Aorta (tissue), 5 donors: Measurements from ENCODE around the gene NUP210L. TPM values are rescaled to one million over a fixed set of nuclear protein-coding genes. Genes with fewer than 3 reads are reported as not detected.
A peak's percentile ranks its signal among the peaks of the same experiment; 100 is the strongest.
"Not testable (repeated sequence)": the region's sequence is repeated elsewhere in the genome, so short reads cannot be mapped to it uniquely, and the experiment has no call there.

Experiments
- ATAC-seq: fragments of 200-7000 bp; cut with Tn5 transposase; one replicate; pipeline ENCODE4 v1.9.1; 2022; ENCODE audit warnings: moderate library complexity; ENCODE audit not compliant: low FRiP score
- DNase-seq, 2 donors: peaks; one replicate each; pipeline ENCODE4 v3.0.0-alpha.2; 2020
- H3K27ac ChIP-seq, 2 donors: one replicate each; pipeline ENCODE4 v1.5.1; 2013; ENCODE audit warnings: low read length in 2 of 2, mild to moderate bottlenecking in 2 of 2, moderate library complexity in 2 of 2, control low read depth in 1 of 2, inconsistent platforms in 1 of 2, low read depth in 1 of 2
- H3K27me3 ChIP-seq, 2 donors: one replicate each; pipeline ENCODE4 v1.6.1; 2013; ENCODE audit warnings: control low read depth in 1 of 2, low read length in 1 of 2, mild to moderate bottlenecking in 1 of 2, moderate library complexity in 1 of 2; ENCODE audit not compliant: insufficient read depth in 2 of 2, control insufficient read depth in 1 of 2
- H3K36me3 ChIP-seq, 2 donors: one replicate each; pipeline ENCODE4 v1.6.1; 2013; ENCODE audit warnings: control low read depth in 1 of 2, low read length in 1 of 2, mild to moderate bottlenecking in 1 of 2; ENCODE audit not compliant: insufficient read depth in 2 of 2, control insufficient read depth in 1 of 2
- H3K4me1 ChIP-seq, 2 donors: one replicate each; pipeline ENCODE4 v1.6.1; 2013; ENCODE audit warnings: low read length in 2 of 2, control low read depth in 1 of 2, mild to moderate bottlenecking in 1 of 2, moderate library complexity in 1 of 2; ENCODE audit not compliant: insufficient read depth in 2 of 2, control insufficient read depth in 1 of 2
- H3K4me3 ChIP-seq, 2 donors: one replicate each; pipeline ENCODE4 v1.5.1; 2013; ENCODE audit warnings: low read length in 2 of 2, control low read depth in 1 of 2, mild to moderate bottlenecking in 1 of 2
- H3K9me3 ChIP-seq: one replicate; pipeline ENCODE4 v1.6.1; 2013; ENCODE audit warnings: mild to moderate bottlenecking, low read length; ENCODE audit not compliant: control insufficient read depth
- WGBS, 2 donors: extraction: QIAGEN DNeasy Blood & Tissue Kit; methylation state at CpG; one replicate each; pipeline ENCODE4 v1.1.7; 2013; 5-methylcytosine and 5-hydroxymethylcytosine counted together
- intact Hi-C, 2 donors: fragments of 100-400 bp; cut with DNase I; formaldehyde crosslinking; loops; one replicate each; pipeline versions ENCODE4 v1.14.2 to v1.15.0; 2022
- polyA plus RNA-seq, 2 donors: library from polyadenylated mRNA; stranded (reverse); fragments of 200-250 nt; gene quantifications; one replicate each; pipeline ENCODE4 v1.2.3, GENCODE V29; 2013
- total RNA-seq, 2 donors: library from RNA; stranded (reverse); fragmentation: NEBNext Ultra II Directional; extraction: Animal tissue kit (Norgen Biotek cat#: 25700); gene quantifications; one replicate each; pipeline ENCODE4 v1.2.1, GENCODE V29; 2021
- donor health status: healthy with polysubstance abuse.
- donor health status: Bipolar disorder and iron deficiency.
- donor health status: DM: no; HTN: no; CAD: no.
- donor health status: DM: no; HTN: no; CAD: no.
- donor health status: DM: yes; HTN: yes; CAD: no.

NUP210L gene
- total and polyA plus RNA-seq, 4 donors: 0.12 to 0.16 (median 0.15) TPM; not detected in 1

DNA sequence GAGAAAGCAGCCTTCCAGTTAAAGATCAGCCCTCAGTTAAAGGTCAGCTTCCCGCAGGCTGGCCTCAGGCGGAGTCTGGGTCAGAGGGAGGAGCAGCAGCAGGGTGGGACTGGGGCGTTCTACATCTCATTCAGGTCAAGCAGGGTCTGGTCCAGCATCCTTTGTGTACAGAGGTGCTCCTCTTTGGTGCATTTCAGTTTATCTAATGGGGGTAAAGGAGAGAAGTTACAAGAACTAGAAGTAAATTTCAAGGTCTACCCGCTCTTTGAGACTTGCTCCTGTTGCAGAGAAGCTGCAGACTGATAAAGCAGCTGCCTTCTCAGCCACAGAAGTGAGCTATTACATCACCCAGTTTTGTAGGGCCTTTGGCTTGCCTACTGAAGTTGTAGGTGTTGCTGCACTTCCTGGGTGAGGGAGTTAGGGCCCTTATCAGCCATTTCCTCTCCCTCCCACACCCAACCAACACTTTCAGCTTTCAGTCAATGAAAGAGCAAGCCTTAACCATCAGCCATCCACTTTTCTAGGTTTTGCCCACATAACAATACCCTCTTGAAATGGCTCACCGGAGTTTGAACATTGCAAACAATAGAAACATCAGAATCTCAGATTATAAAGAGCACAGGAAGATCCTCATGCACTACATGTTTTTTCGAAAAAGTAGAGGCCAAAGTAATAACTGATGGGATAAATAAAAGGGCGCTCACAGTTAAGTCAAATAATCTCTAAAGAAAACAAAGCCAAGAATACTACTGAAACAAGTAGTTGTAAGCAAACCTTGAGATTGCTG lies 2.8 kb upstream of the NUP210L start:
- Histone ChIP-seq H3K27ac (peak overlapping the region in 1 of 2 donors; percentile 52), H3K4me3 (no peak overlapping the region), H3K27me3 (no peaks in the 10 kb centered on the region), H3K36me3 (peaks cover 3% of the 10 kb centered on the region in 2 donors), H3K9me3 (no peaks in the 10 kb centered on the region), H3K4me1 (no peaks in the 10 kb centered on the region)
- ATAC-seq (no peak), DNase-seq (no peak)
- intact Hi-C loops: loop anchor here (10.0 kb wide), 1 partner anchor 153 kb away; no protein-coding TSS in a partner anchor
- WGBS, 2 donors: 77 to 78% methylated on average over 7 of the region's 7 CpGs

DNA sequence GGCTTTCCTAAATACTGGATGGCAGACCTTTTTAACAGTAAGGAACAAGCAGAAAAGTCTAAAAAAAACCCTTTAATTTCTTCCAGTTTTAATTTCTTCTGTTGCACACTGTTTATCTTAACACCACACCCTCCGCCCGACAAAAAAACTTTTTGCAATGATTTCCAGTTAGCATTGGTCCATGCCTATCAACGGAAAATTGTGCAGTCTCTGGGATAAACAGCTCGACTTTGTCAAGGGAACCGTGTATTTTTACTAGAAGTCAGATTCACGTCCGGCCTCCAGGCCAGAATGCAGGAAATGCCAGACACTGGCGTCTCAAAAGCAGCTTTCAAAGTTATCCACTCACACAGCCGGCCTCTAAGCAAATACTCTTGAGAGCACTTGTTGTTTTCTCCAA lies 378 bp upstream of the NUP210L start:
- WGBS, 2 donors: 2 to 3% methylated on average over 9 of the region's 9 CpGs
- no peaks in the 10 kb centered on the region for H3K4me1 ChIP-seq
- peak; percentile 81 for ATAC-seq
- H3K4me3 ChIP-seq: no peak overlapping the region
- intact Hi-C loops: loop anchor here (10.0 kb wide), 1 partner anchor 150 kb away; no protein-coding TSS in a partner anchor
- no peaks in the 10 kb centered on the region for H3K27me3 ChIP-seq
- no peak overlapping the region for H3K27ac ChIP-seq
- no peaks in the 10 kb centered on the region for H3K9me3 ChIP-seq
- peaks cover 0 to 3% of the 10 kb centered on the region in 2 donors for H3K36me3 ChIP-seq
- peak in 1 of 2 donors; percentile 72 for DNase-seq

DNA sequence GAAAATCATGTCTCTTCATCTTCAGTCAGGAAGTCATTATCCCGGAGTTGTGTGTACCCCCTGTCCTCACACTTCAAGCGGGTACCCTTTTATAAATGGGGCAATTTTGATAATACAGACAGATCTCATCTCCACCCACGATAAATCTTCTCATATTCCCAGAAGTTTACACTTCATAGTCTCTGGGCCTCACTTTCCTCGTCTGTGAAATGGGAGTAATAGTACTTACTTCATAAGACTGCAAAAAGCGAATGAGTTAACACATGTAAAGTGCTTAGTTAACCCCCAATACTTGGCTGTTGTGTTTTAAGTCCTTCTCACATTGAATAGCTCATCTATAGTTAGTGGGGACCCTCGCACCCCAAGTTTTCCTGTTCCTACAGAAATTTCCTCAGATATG lies 820 bp downstream of the NUP210L start:
- no peaks in the 10 kb centered on the region for H3K27me3 ChIP-seq
- 95 to 98% methylated on average over 6 of the region's 6 CpGs for WGBS, 2 donors
- peak overlapping the region in 1 of 2 donors; percentile 42 for H3K27ac ChIP-seq
- DNase-seq: no peak
- H3K4me3 ChIP-seq: no peak overlapping the region
- no peaks in the 10 kb centered on the region for H3K4me1 ChIP-seq
- intact Hi-C loops: loop anchor here (10.0 kb wide), 1 partner anchor 149 kb away; no protein-coding TSS in a partner anchor
- ATAC-seq: no peak
- peaks cover 0 to 3% of the 10 kb centered on the region in 2 donors for H3K36me3 ChIP-seq
- H3K9me3 ChIP-seq: no peaks in the 10 kb centered on the region

DNA sequence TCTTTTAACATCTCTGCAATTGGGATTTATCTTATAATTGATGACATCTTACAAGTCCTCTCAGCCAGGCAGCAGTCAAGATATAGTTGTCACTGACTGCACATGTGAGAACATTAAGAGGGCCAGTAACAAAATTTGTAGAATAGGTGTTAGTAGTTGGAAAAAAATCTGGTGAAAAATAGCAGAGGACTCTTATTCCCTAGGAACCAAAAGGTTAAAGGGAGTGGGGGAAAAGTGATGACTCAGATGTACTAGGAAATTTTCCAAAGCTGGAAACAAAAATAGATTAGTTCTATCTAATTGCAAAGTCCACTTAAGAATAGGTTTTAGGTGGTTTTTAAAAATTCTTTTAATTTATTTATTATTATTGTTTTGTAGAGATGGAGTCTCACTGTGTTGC lies 3.6 kb downstream of the NUP210L start:
- Histone ChIP-seq H3K27ac (no peak overlapping the region), H3K4me1 (no peaks in the 10 kb centered on the region), H3K27me3 (no peaks in the 10 kb centered on the region), H3K9me3 (no peaks in the 10 kb centered on the region), H3K36me3 (no peaks in the 10 kb centered on the region), H3K4me3 (no peak overlapping the region)
- ATAC-seq: no peak
- intact Hi-C loops: loop anchor here (10.0 kb wide), 1 partner anchor 147 kb away; no protein-coding TSS in a partner anchor
- no peak for DNase-seq

DNA sequence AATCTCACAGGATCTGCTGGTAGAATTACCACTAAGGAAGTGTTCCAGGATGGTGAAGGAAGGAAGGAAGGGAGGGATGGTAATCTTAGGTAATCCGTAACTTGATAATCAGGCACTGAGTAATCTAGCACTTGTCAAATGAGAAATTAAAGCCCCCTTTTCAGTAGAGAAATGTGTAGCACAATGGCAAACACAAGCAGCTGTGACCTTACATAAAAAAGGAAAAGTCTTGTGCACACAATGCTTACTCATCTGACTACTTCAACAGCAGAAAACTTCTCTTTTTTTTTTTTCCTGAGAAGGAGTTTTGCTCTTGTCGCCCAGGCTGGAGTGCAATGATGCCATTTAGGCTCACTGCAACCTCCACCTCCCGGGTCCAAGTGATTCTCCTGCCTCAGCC lies 6.1 kb downstream of the NUP210L start:
- Histone ChIP-seq H3K4me3 (no peak overlapping the region), H3K27me3 (no peaks in the 10 kb centered on the region), H3K27ac (no peak overlapping the region), H3K4me1 (no peaks in the 10 kb centered on the region), H3K9me3 (no peaks in the 10 kb centered on the region), H3K36me3 (no peaks in the 10 kb centered on the region)
- DNase-seq (no peak), ATAC-seq (no peak)
- 63 to 74% methylated on average over 3 of the region's 3 CpGs for WGBS, 2 donors
- intact Hi-C loops: no loop called here

DNA sequence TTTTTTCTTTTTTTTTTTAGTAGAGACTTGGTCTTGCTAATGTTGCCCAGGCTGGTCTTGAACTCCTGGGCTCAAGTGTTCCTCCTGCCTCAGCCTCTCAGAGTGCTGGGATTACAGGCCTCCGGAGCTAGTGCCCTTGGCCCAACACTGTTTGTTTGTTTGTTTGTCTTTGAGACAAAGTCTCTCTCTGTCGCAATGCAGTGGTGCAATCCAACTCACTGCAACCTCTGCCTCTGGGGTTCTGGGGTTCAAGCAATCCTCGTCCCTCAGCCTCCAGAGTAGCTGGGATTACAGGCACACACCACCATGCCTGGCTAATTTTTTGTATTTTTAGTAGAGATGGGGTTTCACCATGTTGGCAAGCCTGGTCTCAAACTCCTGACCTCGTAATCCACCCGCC lies 7.4 kb downstream of the NUP210L start:
- H3K27me3 ChIP-seq, H3K4me1 ChIP-seq, intact Hi-C loops, H3K36me3 ChIP-seq, H3K27ac ChIP-seq, H3K9me3 ChIP-seq, DNase-seq, H3K4me3 ChIP-seq, ATAC-seq: not testable (repeated sequence)
- 81 to 91% methylated on average over 5 of the region's 5 CpGs for WGBS, 2 donors

DNA sequence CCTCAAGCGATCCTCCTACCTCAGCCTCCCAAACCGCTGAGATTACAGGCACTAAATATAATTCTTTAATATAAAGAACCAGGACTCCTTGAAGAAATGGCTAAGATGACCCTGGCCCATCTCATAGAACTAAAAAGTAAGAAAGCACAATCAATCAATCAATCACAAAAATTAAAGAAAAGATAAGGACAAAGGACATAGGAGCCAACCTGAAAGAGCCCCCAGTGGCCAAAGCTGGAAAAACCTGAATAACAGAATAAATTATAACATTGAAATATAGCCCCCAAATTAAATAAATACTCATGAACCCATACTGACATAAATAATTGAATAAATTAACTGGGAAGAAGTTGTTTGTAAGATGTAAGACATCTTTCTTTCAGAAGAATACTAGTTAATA lies 8.9 kb downstream of the NUP210L start:
- Histone ChIP-seq H3K27me3 (no peaks in the 10 kb centered on the region), H3K4me1 (no peaks in the 10 kb centered on the region), H3K27ac (no peak overlapping the region), H3K36me3 (no peaks in the 10 kb centered on the region), H3K4me3 (no peak overlapping the region), H3K9me3 (no peaks in the 10 kb centered on the region)
- ATAC-seq (no peak), DNase-seq (no peak)
- WGBS, 2 donors: 95% methylated on average over 2 of the region's 2 CpGs
- intact Hi-C loops: no loop called here

DNA sequence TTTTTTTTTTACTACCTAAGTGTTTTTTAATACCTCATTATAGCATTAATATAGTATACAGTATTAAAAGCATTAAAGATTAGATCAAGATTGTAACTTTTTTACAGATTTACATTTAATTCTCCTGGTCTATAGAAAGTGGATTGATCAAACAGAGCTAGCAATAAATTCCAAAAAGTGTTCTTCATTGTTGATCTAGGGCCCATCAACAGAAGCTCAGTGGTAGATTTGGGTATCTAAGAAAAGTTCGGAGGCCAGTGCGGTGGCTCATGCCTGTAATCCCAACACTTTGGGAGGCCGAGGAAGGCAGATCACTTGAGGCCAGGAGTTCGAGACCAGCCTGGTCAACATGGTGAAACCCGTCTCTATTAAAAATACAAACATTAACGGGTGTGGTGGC lies 12.5 kb downstream of the NUP210L start:
- no peak for ATAC-seq
- no peak for DNase-seq
- intact Hi-C loops: no loop called here
- no peak overlapping the region for H3K27ac ChIP-seq
- H3K4me3 ChIP-seq: no peak overlapping the region
- H3K36me3 ChIP-seq: no peaks in the 10 kb centered on the region
- no peaks in the 10 kb centered on the region for H3K4me1 ChIP-seq
- WGBS, 2 donors: 93 to 94% methylated on average over 6 of the region's 6 CpGs
- no peaks in the 10 kb centered on the region for H3K9me3 ChIP-seq
- H3K27me3 ChIP-seq: no peaks in the 10 kb centered on the region

DNA sequence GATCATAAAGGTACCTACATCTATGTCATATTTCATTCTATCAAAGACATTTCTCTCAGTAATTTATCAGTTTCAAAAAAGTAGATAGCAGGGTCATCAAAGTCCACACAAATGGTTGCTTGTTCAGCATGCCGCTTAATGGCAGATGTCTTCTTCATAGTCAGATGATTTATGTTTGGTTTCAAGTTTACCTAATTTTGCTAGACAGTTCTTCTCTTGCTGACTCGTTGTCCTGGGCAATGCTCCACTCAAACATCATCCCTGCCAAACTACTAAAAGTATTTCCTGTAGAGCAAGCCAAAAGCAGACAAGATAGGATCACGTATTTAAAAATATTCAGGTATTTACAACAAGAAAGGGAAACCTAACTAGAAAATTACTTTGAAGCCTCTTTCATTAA lies 13.6 kb downstream of the NUP210L start:
- DNase-seq (no peak), ATAC-seq (no peak)
- 32 to 35% methylated on average over 3 of the region's 3 CpGs for WGBS, 2 donors
- H3K9me3 ChIP-seq: no peaks in the 10 kb centered on the region
- H3K4me3 ChIP-seq: no peak overlapping the region
- no peaks in the 10 kb centered on the region for H3K4me1 ChIP-seq
- intact Hi-C loops: no loop called here
- no peaks in the 10 kb centered on the region for H3K36me3 ChIP-seq
- H3K27ac ChIP-seq: no peak overlapping the region
- no peaks in the 10 kb centered on the region for H3K27me3 ChIP-seq
